H1 (cell line): Measurements from ENCODE around the gene S1PR1.

ENCODE experiments used
- EP300 ChIP-seq, 2 experiments: IDR thresholded peaks; 1 replicate in 1 of 2; 2 replicates in 1 of 2; pipeline ENCODE4 v1.6.1; 2011 to 2012; ENCODE audit warnings: low read depth in 2 of 2, low read length in 2 of 2, mild to moderate bottlenecking in 2 of 2, borderline replicate concordance in 1 of 2, inconsistent platforms in 1 of 2, moderate library complexity in 1 of 2
- EZH2 ChIP-seq: fragments of 200-600 bp; sonication (generic); IDR thresholded peaks from 2 replicates; pipeline ENCODE4 v1.7.1; 2012; ENCODE audit warnings: low read depth, mild to moderate bottlenecking, moderate library complexity, low read length, inconsistent platforms; ENCODE audit not compliant: severe bottlenecking
- KDM5A ChIP-seq: fragments of 200-600 bp; IDR thresholded peaks from 2 replicates; pipeline ENCODE4 v1.7.1; 2012; ENCODE audit warnings: mild to moderate bottlenecking, low read length, inconsistent platforms, mixed read lengths
- POLR2AphosphoS5 ChIP-seq: IDR thresholded peaks from 2 replicates; pipeline ENCODE4 v1.6.1; 2011; ENCODE audit warnings: low read depth, low read length
- TAF7 ChIP-seq: optimal IDR thresholded peaks from 2 replicates; pipeline ENCODE3; 2011; ENCODE audit warnings: low read depth, mild to moderate bottlenecking, inconsistent platforms, low read length, moderate library complexity, borderline replicate concordance

- no peak for TF ChIP-seq POLR2AphosphoS5
- no peak for TF ChIP-seq EZH2
- no peak for TF ChIP-seq EP300 (IDR thresholded peaks at IDR 0.05; ENCODE audit: borderline replicate concordance in 1 of 2, low read depth in 2 of 2, low read length in 2 of 2)
- TF ChIP-seq TAF7: no peak
- TF ChIP-seq KDM5A: no peak
These were observed 49.2 kb downstream of the S1PR1 start for GRCh38 chr1:101285922-101286570.
